Measurements from ENCODE around the gene MBNL1. TPM values are rescaled to one million over a fixed set of nuclear protein-coding genes. Genes with fewer than 3 reads are reported as not detected.

Gene MBNL1
- total RNA-seq, 1 donor from 2014 or later = 311 TPM

DNA sequence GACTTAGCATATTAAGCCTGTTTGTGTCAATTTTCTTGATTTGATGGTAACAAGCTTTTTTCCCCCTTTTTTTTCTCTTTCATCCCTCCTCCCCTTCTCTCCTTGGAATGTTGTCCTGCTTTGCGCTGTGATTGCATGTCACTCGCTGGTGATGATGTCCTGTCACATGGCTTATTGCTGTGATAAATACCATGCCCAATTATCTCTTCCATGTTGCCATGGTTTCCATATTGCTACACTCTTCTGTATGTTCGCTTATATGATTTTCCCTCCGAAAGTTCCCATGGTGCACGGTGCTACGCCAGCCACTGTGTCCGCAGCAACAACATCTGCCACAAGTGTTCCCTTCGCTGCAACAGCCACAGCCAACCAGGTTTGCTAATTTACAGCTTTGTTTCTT, 187.3 kb downstream of the MBNL1 start:
- no peaks in the 10 kb centered on the region for H3K27me3 ChIP-seq
- DNase-seq (ENCODE audit: extremely low spot score in 2 of 2) = no peak
- TF ChIP-seq POLR2A (IDR thresholded peaks at IDR 0.05) (no peak), CTCF (IDR thresholded peaks at IDR 0.05) (no peak), POLR2AphosphoS5 (IDR thresholded peaks at IDR 0.05; ENCODE audit: insufficient read depth in 1 of 2, low read depth in 1 of 2) (no peak)
- H3K27ac ChIP-seq = no peak overlapping the region
- H3K36me3 ChIP-seq = peaks cover 0 to 21% of the 10 kb centered on the region in 2 donors
- H3K9me3 ChIP-seq = no peaks in the 10 kb centered on the region
- H3K4me1 ChIP-seq = peaks cover 41% of the 10 kb centered on the region
- no peak overlapping the region for H3K4me3 ChIP-seq
- intact Hi-C loops (cut with DNase I) = no loop called here

GRCh38 chr3:152457500-152458375, 189.0 kb downstream of the MBNL1 start:
- DNase-seq (ENCODE audit: extremely low spot score in 2 of 2) = no peak
- H3K9me3 ChIP-seq = no peaks in the 10 kb centered on the region
- peaks cover 0 to 27% of the 10 kb centered on the region in 2 donors for H3K36me3 ChIP-seq
- H3K27me3 ChIP-seq = no peaks in the 10 kb centered on the region
- no peak for TF ChIP-seq POLR2A (IDR thresholded peaks at IDR 0.05)
- TF ChIP-seq POLR2AphosphoS5 (IDR thresholded peaks at IDR 0.05; ENCODE audit: insufficient read depth in 1 of 2, low read depth in 1 of 2) = no peak
- TF ChIP-seq CTCF (IDR thresholded peaks at IDR 0.05) = no peak
- peaks cover 47% of the 10 kb centered on the region for H3K4me1 ChIP-seq
- intact Hi-C loops (cut with DNase I) = no loop called here
- no peak overlapping the region for H3K4me3 ChIP-seq
- H3K27ac ChIP-seq = no peak overlapping the region

GRCh38 chr3:152458376-152459117, 189.8 kb downstream of the MBNL1 start:
- Histone ChIP-seq H3K4me3 (no peak overlapping the region), H3K27ac (no peak overlapping the region), H3K9me3 (no peaks in the 10 kb centered on the region), H3K27me3 (no peaks in the 10 kb centered on the region), H3K4me1 (peaks cover 46% of the 10 kb centered on the region), H3K36me3 (peaks cover 0 to 34% of the 10 kb centered on the region in 2 donors)
- no peak for DNase-seq (ENCODE audit: extremely low spot score in 2 of 2)
- TF ChIP-seq POLR2AphosphoS5 (IDR thresholded peaks at IDR 0.05; ENCODE audit: insufficient read depth in 1 of 2, low read depth in 1 of 2) (no peak), POLR2A (IDR thresholded peaks at IDR 0.05) (no peak), CTCF (IDR thresholded peaks at IDR 0.05) (no peak)
- intact Hi-C loops (cut with DNase I) = no loop called here

- DNase-seq (ENCODE audit: extremely low spot score in 2 of 2) = no peak
- no peak overlapping the region for H3K4me3 ChIP-seq
- no peaks in the 10 kb centered on the region for H3K27me3 ChIP-seq
- no peak overlapping the region for H3K27ac ChIP-seq
- peaks cover 0 to 34% of the 10 kb centered on the region in 2 donors for H3K36me3 ChIP-seq
- TF ChIP-seq POLR2A (IDR thresholded peaks at IDR 0.05) (no peak), CTCF (IDR thresholded peaks at IDR 0.05) (no peak), POLR2AphosphoS5 (IDR thresholded peaks at IDR 0.05; ENCODE audit: insufficient read depth in 1 of 2, low read depth in 1 of 2) (no peak)
- no peaks in the 10 kb centered on the region for H3K9me3 ChIP-seq
- H3K4me1 ChIP-seq = peaks cover 44% of the 10 kb centered on the region
- intact Hi-C loops (cut with DNase I) = no loop called here
Observed at GRCh38 chr3:152459118-152459515, 190.4 kb downstream of the MBNL1 start.

Data from vagina (tissue), 2 donors.